Panc1 (cell line): Measurements from ENCODE around the gene CACNA1I.

Experiments used
- CTCF ChIP-seq: fragments of 450-650 bp; IDR thresholded peaks from 2 replicates; pipeline ENCODE4 v1.5.1; 2017; ENCODE audit warnings: mild to moderate bottlenecking
- POLR2AphosphoS5 ChIP-seq: IDR thresholded peaks from 2 replicates; pipeline ENCODE4 v1.6.1; 2012; ENCODE audit warnings: mild to moderate bottlenecking, low read depth, low read length, moderate library complexity

DNA sequence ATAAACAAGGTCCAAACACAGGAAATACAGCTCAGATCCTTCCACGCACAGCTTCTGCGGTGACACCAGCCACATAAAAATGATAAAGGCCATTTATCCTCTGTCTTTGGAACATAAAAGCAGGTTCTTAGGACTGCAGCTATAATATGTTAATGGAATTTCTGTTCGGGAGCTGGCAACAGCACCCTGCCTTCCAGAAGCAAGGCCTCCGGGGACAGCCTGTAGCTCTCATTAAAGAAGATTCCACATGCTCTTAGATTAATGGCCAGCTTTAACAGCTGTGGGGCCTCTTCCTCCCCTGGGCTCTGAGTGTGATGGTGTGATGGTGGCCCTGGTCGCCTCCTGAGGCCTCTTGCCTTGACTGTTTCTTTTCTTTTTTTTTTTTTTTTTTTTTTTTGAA, 137.3 kb downstream of the CACNA1I start:
- TF ChIP-seq CTCF (no peak), POLR2AphosphoS5 (no peak)
